Measurements from ENCODE around the gene SPECC1L. TPM values are rescaled to one million over a fixed set of nuclear protein-coding genes. Genes with fewer than 3 reads are reported as not detected.
A peak's percentile ranks its signal among the peaks of the same experiment; 100 is the strongest.

The SPECC1L gene
- total and polyA plus RNA-seq, 10 of the 15 experiments (the other 5 are each of a cell fraction or from before 2014, with no cell fraction given) = 1.9 to 40.6 (median 19.1) TPM

GRCh38 chr22:24270556-24271385, at the start of gene SPECC1L (continued):
- no peak for TF ChIP-seq ATF2 (IDR thresholded peaks at IDR 0.05; ENCODE audit: low read length)
- no peak for TF ChIP-seq ELK1 (IDR thresholded peaks at IDR 0.05; ENCODE audit: low read depth, low read length)
- peak; percentile 70; the same call in 1 of the 3 replicates for TF ChIP-seq POU2F2 (IDR thresholded peaks at IDR 0.05; ENCODE audit: borderline replicate concordance, low read depth, low read length)
- peak; percentile 88 for TF ChIP-seq BACH1 (IDR thresholded peaks at IDR 0.05; ENCODE audit: borderline replicate concordance)
- TF ChIP-seq ZBTB40 (IDR thresholded peaks at IDR 0.05; ENCODE audit: borderline replicate concordance) = no peak
- no peak for TF ChIP-seq ZBTB11 (CRISPR knock-in tag; IDR thresholded peaks at IDR 0.05)
- TF ChIP-seq CHD4 (IDR thresholded peaks at IDR 0.05) = no peak
- TF ChIP-seq CREB1 (IDR thresholded peaks at IDR 0.05; ENCODE audit: low read depth) = no peak
- no peak for TF ChIP-seq ESRRA (IDR thresholded peaks at IDR 0.05; ENCODE audit: low read length)
- peak; percentile 39 for TF ChIP-seq RUNX3 (IDR thresholded peaks at IDR 0.05; ENCODE audit: low read length)
- peak; percentile 45; the same call in 1 of the 2 replicates for TF ChIP-seq NR2F1 (conservative IDR thresholded peaks at IDR 0.05)
- TF ChIP-seq BHLHE40 (IDR thresholded peaks at IDR 0.05; ENCODE audit: borderline replicate concordance in 1 of 2, low read depth in 2 of 2, low read length in 1 of 2) = peak in 1 of 2 experiments; percentile 48; a peak in 1 of 4 replicates
- no peak for TF ChIP-seq SUZ12 (IDR thresholded peaks at IDR 0.05; ENCODE audit: unreplicated experiment)
- no peak for TF ChIP-seq USF1 (IDR thresholded peaks at IDR 0.05; ENCODE audit: borderline replicate concordance, extremely low read length, insufficient read depth, low read depth, low read length)
- TF ChIP-seq PAX5 (IDR thresholded peaks at IDR 0.05; ENCODE audit: borderline replicate concordance, low read depth, low read length) = no peak
- no peak for TF ChIP-seq HSF1 (IDR thresholded peaks at IDR 0.05; ENCODE audit: low read depth, low read length)
